ENCODE measurements around the gene DCPS. TPM values are rescaled to one million over a fixed set of nuclear protein-coding genes. Genes with fewer than 3 reads are reported as not detected.
"Not testable (repeated sequence)": the region's sequence is repeated elsewhere in the genome, so short reads cannot be mapped to it uniquely, and the experiment has no call there.

DCPS gene
- total RNA-seq, 2 experiments from 2014 or later = 34.5 to 35.8 TPM

DNA sequence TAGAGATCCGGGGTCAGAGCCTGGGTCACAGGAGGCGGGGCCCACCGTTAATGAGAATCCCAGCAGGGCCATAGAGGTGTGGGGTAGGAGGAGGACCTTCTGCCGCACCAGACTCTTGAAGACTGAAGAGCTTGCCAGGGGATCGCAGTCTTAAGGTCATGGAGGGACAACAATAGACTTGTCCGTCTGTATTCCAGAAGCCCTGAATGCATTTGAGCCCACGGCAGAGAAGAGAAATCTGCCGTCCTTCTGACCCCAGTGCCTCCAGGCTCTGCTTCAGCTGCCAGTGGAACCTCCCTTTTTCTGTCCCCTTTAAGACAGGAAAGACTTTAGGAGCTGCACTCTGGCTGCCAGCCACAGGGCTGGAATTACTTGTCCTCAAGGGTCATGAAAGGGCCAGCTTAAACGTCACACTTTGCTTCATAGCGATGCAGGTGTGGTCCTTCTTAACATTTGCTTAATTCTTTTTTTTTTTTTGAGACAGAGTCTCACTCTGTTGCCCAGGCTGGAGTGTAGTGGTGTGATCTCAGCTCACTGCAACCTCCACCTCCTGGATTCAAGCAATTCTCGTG is 36.1 kb downstream of the DCPS start:
- Mint-ChIP-seq H3K4me3 (no peak overlapping the region), H3K27ac (no peak overlapping the region), H3K9me3 (no peaks in the 10 kb centered on the region), H3K27me3 (no peaks in the 10 kb centered on the region), H3K36me3 (ENCODE audit: low read depth) (peaks cover 45% of the 10 kb centered on the region), H3K4me1 (peaks cover 27% of the 10 kb centered on the region)
- POLR2A ChIA-PET = interaction anchor here (1.1 kb wide), 1 partner anchor 22 kb away, joined by 3 read pairs; no protein-coding TSS in a partner anchor
- DNase-seq = no peak
- CTCF ChIA-PET = no interaction called here

DNA sequence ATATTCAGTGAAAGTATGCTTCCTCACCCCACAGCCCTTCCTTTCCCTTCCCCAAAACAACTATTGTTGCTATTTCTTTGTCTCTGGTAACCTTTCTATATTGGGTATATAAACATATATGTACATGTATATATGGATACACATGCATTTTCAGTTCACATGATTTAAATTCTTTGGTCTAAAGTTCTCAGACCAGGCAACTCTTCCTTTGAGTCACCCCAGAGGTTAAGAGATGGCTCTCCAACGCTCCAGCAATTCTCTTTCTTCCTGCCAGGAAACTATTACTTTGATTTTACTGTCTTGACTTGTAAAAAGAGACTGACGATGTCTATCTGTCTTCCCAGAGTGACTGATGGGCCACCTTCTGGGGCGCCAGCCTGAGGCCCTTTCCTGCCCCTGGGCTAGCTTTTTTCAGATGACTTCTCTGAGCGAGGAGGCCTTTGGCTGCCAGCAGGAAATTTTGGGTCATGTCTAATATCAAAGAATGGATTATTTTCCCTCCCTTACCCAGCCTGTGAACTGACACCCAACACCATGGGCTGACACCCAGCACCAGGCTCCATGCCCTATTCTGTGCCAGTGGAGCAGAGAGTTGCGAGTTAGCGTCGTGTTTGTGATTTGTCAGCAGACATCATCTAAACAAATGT is 37.2 kb downstream of the DCPS start:
- Mint-ChIP-seq H3K36me3 (ENCODE audit: low read depth) (peaks cover 50% of the 10 kb centered on the region), H3K9me3 (no peaks in the 10 kb centered on the region), H3K27me3 (no peaks in the 10 kb centered on the region), H3K4me1 (peaks cover 29% of the 10 kb centered on the region), H3K27ac (peak overlapping the region; percentile 40), H3K4me3 (no peak overlapping the region)
- DNase-seq = no peak
- ChIA-PET POLR2A (interaction anchor here (1.1 to 3.7 kb wide), 2 partner anchors 14 to 23 kb away, joined by 3 to 24 read pairs; partner anchors contain the start of gene ST3GAL4), CTCF (no interaction called here)

DNA sequence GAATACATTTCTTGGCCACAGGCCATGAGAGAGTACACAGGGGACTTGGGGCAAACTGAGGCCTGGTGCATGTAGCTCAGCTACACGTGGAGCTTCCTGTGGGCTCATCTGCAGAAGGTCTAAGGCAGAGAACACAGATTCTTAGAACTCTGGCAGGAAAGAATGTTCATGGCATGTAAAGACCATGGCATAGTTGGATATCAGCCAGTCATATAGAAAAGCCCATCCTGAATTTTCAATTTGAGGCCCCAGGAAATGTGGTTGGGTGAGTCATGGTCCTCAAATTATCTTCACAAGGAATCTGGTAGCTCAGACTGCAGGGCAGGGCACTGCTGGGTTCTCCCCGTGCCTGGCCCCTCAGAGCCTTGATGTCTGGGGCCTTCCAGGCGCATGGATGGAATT is 37.9 kb downstream of the DCPS start:
- Mint-ChIP-seq H3K9me3 (no peaks in the 10 kb centered on the region), H3K27me3 (no peaks in the 10 kb centered on the region), H3K27ac (peak overlapping the region; percentile 68), H3K4me3 (no peak overlapping the region), H3K36me3 (ENCODE audit: low read depth) (peaks cover 48% of the 10 kb centered on the region), H3K4me1 (peaks cover 31% of the 10 kb centered on the region)
- CTCF ChIA-PET = no interaction called here
- no peak for DNase-seq
- POLR2A ChIA-PET = interaction anchor here (3.7 kb wide), 1 partner anchor 13 kb away, joined by 24 read pairs; the partner anchor contains the start of gene ST3GAL4

DNA sequence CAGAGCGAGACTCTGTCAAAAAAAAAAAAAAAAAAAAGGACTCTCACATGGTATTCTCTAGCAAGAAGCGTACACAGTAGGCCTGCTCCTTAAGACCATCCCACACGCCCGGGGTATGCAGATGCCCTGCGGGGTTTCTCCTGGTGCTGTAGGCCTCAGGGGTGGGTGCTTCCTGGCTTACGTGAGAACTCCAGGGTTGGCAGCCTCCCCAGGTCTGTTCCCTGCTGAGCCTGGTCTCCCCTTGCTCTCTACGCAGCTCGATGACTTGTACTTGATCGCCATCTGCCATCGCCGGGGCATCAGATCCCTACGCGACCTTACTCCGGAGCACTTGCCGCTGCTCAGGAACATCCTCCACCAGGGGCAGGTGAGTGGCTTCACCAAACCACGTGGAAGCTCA is 39.2 kb downstream of the DCPS start:
- no peak for DNase-seq
- peaks cover 35% of the 10 kb centered on the region for H3K4me1 Mint-ChIP-seq
- ChIA-PET POLR2A (interaction anchor here (3.7 kb wide), 1 partner anchor 12 kb away, joined by 24 read pairs; the partner anchor contains the start of gene ST3GAL4), CTCF (interaction anchor here (0.7 kb wide), 1 partner anchor 28 kb away, joined by 3 read pairs; no protein-coding TSS in a partner anchor)
- no peaks in the 10 kb centered on the region for H3K27me3 Mint-ChIP-seq
- H3K9me3 Mint-ChIP-seq = no peaks in the 10 kb centered on the region
- H3K27ac Mint-ChIP-seq = no peak overlapping the region
- peaks cover 48% of the 10 kb centered on the region for H3K36me3 Mint-ChIP-seq (ENCODE audit: low read depth)
- no peak overlapping the region for H3K4me3 Mint-ChIP-seq

- Mint-ChIP-seq H3K27me3 (no peaks in the 10 kb centered on the region), H3K27ac (no peak overlapping the region), H3K4me1 (peaks cover 46% of the 10 kb centered on the region), H3K9me3 (no peaks in the 10 kb centered on the region), H3K4me3 (no peak overlapping the region), H3K36me3 (ENCODE audit: low read depth) (peaks cover 44% of the 10 kb centered on the region)
- no peak for DNase-seq
- ChIA-PET POLR2A (interaction anchor here (3.7 kb wide), 1 partner anchor 11 kb away, joined by 24 read pairs; the partner anchor contains the start of gene ST3GAL4), CTCF (interaction anchor here (1.0 kb wide), 2 partner anchors 9 to 26 kb away, joined by 3 read pairs; no protein-coding TSS in a partner anchor)
These were observed 40.6 kb downstream of the DCPS start for GRCh38 chr11:126344141-126345080.

DNA sequence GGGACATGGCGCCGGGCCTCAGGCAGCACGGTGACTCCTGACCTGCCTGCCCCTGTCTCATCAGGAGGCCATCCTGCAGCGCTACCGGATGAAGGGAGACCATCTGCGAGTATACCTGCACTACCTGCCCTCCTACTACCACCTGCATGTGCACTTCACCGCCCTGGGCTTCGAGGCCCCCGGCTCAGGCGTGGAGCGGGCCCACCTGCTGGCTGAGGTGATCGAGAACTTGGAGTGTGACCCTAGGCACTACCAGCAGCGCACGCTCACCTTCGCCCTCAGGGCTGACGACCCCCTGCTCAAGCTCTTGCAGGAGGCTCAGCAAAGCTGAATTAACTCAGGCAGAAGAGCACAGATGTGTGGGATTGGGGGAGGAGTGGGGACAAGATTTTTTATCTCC is 41.4 kb downstream of the DCPS start:
- POLR2A ChIA-PET = no interaction called here
- H3K4me3 Mint-ChIP-seq = no peak overlapping the region
- H3K36me3 Mint-ChIP-seq (ENCODE audit: low read depth) = peaks cover 45% of the 10 kb centered on the region
- H3K4me1 Mint-ChIP-seq = peaks cover 48% of the 10 kb centered on the region
- no peaks in the 10 kb centered on the region for H3K27me3 Mint-ChIP-seq
- H3K27ac Mint-ChIP-seq = peak overlapping the region; percentile 78
- H3K9me3 Mint-ChIP-seq = no peaks in the 10 kb centered on the region
- no peak for DNase-seq
- CTCF ChIA-PET = interaction anchor here (1.0 kb wide), 2 partner anchors 10 to 27 kb away, joined by 3 read pairs; no protein-coding TSS in a partner anchor

GRCh38 chr11:126345759-126346585 is 42.1 kb downstream of the DCPS start:
- H3K27ac Mint-ChIP-seq = peak overlapping the region; percentile 78
- H3K4me1 Mint-ChIP-seq = peaks cover 51% of the 10 kb centered on the region
- H3K4me3 Mint-ChIP-seq = no peak overlapping the region
- peaks cover 48% of the 10 kb centered on the region for H3K36me3 Mint-ChIP-seq (ENCODE audit: low read depth)
- H3K9me3 Mint-ChIP-seq = no peaks in the 10 kb centered on the region
- ChIA-PET CTCF (no interaction called here), POLR2A (no interaction called here)
- no peak for DNase-seq
- H3K27me3 Mint-ChIP-seq = no peaks in the 10 kb centered on the region

DNA sequence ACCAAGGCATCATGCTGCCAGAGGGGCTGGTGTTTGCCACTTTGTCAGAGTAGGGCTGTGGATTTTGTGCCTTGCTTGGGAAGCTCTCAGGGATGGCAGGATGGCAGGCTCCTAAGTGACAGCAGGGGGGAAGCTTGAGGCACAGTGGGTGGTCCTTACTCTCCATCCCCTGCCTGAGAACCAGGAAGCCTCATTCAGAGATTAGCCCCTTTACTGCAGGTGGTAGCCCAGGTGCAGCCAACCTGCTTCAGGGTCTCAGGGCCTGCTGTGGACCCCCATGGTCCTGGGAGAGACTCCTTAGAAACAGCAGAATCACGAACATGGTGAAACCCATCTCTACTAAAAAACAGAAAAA is 42.7 kb downstream of the DCPS start:
- POLR2A ChIA-PET = no interaction called here
- no peaks in the 10 kb centered on the region for H3K9me3 Mint-ChIP-seq
- H3K27me3 Mint-ChIP-seq = no peaks in the 10 kb centered on the region
- H3K4me3 Mint-ChIP-seq = no peak overlapping the region
- H3K36me3 Mint-ChIP-seq (ENCODE audit: low read depth) = peaks cover 44% of the 10 kb centered on the region
- CTCF ChIA-PET = no interaction called here
- peak overlapping the region; percentile 78 for H3K27ac Mint-ChIP-seq
- DNase-seq = no peak
- H3K4me1 Mint-ChIP-seq = peaks cover 49% of the 10 kb centered on the region

GRCh38 chr11:126346946-126347345 is 43.1 kb downstream of the DCPS start:
- H3K9me3 Mint-ChIP-seq, POLR2A ChIA-PET, H3K4me3 Mint-ChIP-seq, H3K27me3 Mint-ChIP-seq, DNase-seq, CTCF ChIA-PET: not testable (repeated sequence)
- H3K36me3 Mint-ChIP-seq (ENCODE audit: low read depth) = peaks cover 42% of the 10 kb centered on the region
- peaks cover 47% of the 10 kb centered on the region for H3K4me1 Mint-ChIP-seq
- H3K27ac Mint-ChIP-seq = peak overlapping the region; percentile 31

DNA sequence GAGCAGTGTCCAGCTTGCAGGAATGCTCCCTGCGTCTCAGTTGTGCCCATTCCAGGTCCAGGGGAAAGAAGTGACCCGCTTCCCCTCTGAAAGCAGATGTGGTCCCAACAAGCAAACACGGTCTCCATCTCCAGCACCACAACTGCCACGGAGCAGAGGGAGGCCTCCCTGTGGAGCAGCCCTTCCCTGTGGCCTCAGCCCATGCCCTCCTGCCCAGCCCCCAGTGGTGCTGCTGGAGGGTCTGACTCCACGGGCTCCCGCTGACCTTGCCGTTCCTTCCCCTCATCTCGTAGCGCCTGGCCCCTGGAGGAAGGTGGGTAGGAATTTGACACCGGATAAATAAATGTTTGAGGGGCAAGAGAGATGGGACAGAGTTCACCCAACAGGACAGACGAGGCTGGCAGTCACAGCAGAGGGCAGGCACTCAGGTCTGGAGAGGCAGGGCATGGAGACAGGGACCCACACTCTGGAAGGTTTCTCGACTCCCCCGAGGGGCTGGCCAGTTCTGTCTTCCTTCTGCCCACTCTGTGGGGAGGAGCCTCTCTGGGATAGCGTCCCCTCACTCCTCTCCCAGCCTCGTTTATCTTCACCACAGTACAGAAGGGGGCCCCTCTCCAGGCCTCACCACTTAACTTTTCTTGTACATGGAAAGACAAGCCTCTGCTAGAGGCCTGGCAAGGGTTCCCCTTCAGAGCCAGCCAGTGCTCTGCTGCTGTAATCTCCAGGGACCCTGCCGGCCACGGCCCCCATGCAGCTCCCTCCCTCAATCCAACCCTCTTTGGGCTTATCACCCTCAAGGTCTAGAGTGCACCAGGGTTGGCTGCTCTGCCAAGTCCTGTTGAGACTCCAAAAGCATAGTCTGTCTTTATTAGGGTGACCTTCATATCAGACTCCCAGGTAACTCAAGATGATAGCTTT is 44.1 kb downstream of the DCPS start:
- Mint-ChIP-seq H3K4me3 (no peak overlapping the region), H3K27me3 (no peaks in the 10 kb centered on the region), H3K4me1 (peaks cover 50% of the 10 kb centered on the region), H3K36me3 (ENCODE audit: low read depth) (peaks cover 40% of the 10 kb centered on the region), H3K9me3 (no peaks in the 10 kb centered on the region), H3K27ac (no peak overlapping the region)
- DNase-seq = no peak
- ChIA-PET CTCF (no interaction called here), POLR2A (interaction anchor here (0.9 kb wide), 1 partner anchor 29 kb away, joined by 3 read pairs; no protein-coding TSS in a partner anchor)

GRCh38 chr11:126348806-126349582 is 45.1 kb downstream of the DCPS start:
- Mint-ChIP-seq H3K4me1 (peaks cover 60% of the 10 kb centered on the region), H3K36me3 (ENCODE audit: low read depth) (peaks cover 35% of the 10 kb centered on the region), H3K27me3 (no peaks in the 10 kb centered on the region), H3K9me3 (no peaks in the 10 kb centered on the region), H3K4me3 (no peak overlapping the region), H3K27ac (peak overlapping the region; percentile 13)
- ChIA-PET CTCF (no interaction called here), POLR2A (interaction anchor here (0.9 kb wide), 1 partner anchor 30 kb away, joined by 3 read pairs; no protein-coding TSS in a partner anchor)
- DNase-seq = no peak
